Measurements from ENCODE around the gene SLC7A9.

- no peak for TF ChIP-seq REST (IDR thresholded peaks at IDR 0.05; ENCODE audit: insufficient read depth in 1 of 2, low read depth in 2 of 2, low read length in 2 of 2)
- no peak for TF ChIP-seq TAF1 (IDR thresholded peaks at IDR 0.05; ENCODE audit: borderline replicate concordance, insufficient read depth, low read length)
- no peak for TF ChIP-seq POLR2AphosphoS5 (IDR thresholded peaks at IDR 0.05; ENCODE audit: low read depth, low read length)
Measured at GRCh38 chr19:32890841-32891240, 21.3 kb upstream of the SLC7A9 start.
